A549 treated with CpdA at 1 μM for 4 hours (cell line): Measurements from ENCODE around the gene PCDHB5. TPM values are rescaled to one million over a fixed set of nuclear protein-coding genes. Genes with fewer than 3 reads are reported as not detected.

ENCODE experiments used
- total RNA-seq: library from RNA; stranded (reverse); fragments of 200-300 nt; extraction: Qiagen RNA extraction; gene quantifications from 5 replicates; pipeline ENCODE4 v1.2.3, GENCODE V29; 2022; ENCODE audit warnings: low read depth

Gene PCDHB5
- total RNA-seq, result 1.2 to 1.9 TPM (median 1.5 TPM) in 5 replicates

GRCh38 chr5:141135030-141135717 is at the start of gene PCDHB5:
Gene PCDHB5, plus strand, starts transcription at chr5:141135206. Its CDS starts 229 bp downstream, at chr5:141135435.

DNA sequence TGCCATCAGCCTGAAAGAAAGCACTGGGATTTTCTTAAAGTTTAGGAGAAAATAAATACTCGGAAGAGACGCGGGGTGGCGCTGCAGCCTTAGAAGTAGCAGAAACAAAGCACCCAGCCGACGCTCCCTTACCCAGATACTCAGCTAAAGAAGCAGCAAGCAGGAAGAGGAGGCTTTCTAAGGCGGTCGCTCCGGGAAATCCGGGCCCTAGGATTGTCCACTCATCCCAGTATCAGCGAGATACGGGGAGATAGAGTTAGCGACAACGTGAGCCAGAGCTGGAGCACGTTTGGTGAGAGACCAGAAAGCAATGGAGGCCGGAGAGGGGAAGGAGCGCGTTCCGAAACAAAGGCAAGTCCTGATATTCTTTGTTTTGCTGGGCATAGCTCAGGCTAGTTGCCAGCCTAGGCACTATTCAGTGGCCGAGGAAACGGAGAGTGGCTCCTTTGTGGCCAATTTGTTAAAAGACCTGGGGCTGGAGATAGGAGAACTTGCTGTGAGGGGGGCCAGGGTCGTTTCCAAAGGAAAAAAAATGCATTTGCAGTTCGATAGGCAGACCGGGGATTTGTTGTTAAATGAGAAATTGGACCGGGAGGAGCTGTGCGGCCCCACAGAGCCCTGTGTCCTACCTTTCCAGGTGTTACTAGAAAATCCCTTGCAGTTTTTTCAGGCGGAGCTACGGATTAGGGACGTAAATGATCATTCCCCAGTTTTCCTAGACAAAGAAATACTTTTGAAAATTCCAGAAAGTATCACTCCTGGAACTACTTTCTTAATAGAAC is 40.3 kb upstream of the PCDHB5 start, which contains the start of gene PCDHB2:
TSS of gene PCDHB2 (plus strand) at position 135 of the 782 bp plus-strand sequence. CDS start at position 311, 176 bp downstream.

GRCh38 chr5:141100243-141100805 is 34.7 kb upstream of the PCDHB5 start, which contains the start of gene PCDHB3:
Gene PCDHB3, plus strand, starts transcription at chr5:141100473. Its CDS starts 177 bp downstream, at chr5:141100650.

DNA sequence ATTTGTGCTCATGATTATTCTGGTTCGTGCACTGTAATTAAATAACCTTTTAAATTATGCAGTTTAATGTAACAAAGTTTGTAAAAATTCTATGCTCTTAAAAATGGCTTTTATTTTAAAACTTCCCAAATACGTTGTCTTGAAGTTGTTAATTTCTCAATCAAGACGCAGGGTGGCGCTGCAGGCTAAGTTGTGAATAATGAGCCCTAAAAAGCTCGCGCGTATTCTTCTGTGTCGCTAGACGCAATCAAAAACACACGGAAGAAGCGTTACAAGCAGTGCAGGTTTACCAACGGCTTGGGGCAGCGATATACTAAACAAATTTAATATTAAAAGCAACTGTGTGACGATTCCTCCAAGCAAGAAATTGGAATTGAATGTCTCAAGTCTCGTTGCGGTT is 13.4 kb upstream of the PCDHB5 start, which contains the start of gene PCDHB4:
TSS of gene PCDHB4 (plus strand) at position 256 of the 400 bp plus-strand sequence. CDS start 181 bp downstream, outside the sequence.

GRCh38 chr5:141149812-141150211 is 14.8 kb downstream of the PCDHB5 start, which contains the start of gene PCDHB6:
Gene PCDHB6, plus strand, starts transcription at chr5:141150057. Its CDS starts 201 bp downstream, at chr5:141150258.

GRCh38 chr5:141172381-141173204 is 37.6 kb downstream of the PCDHB5 start, which contains the start of gene PCDHB7:
Gene PCDHB7, plus strand, starts transcription at chr5:141172644. Its CDS starts 192 bp downstream, at chr5:141172836.

GRCh38 chr5:141177577-141178191 is 42.7 kb downstream of the PCDHB5 start, which contains the start of gene PCDHB8:
Gene PCDHB8, plus strand, starts transcription at chr5:141177790. Its CDS starts 245 bp downstream, at chr5:141178035.

DNA sequence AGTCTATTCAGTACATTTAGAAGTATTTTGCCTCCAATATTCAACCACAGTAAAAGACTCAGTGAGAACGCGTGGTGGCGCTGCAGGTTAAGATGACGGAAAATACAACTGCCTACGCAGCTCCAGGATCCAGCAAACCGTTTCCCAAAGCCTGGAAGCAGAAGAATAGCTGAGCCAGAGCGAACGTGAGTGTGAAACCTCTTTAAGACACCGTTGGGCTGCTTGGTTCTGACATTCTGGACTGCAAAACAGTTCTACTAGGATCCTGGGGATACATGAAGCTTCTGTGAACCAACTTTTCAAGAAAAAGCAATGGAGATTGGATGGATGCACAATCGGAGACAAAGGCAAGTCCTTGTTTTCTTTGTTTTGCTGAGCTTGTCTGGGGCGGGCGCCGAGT is 47.2 kb downstream of the PCDHB5 start, which contains the start of gene PCDHB16:
TSS of gene PCDHB16 (plus strand) at position 140 of the 400 bp plus-strand sequence. CDS start at position 313, 173 bp downstream.

GRCh38 chr5:141186897-141187512 is 52.0 kb downstream of the PCDHB5 start, which contains the start of gene PCDHB9:
Gene PCDHB9, plus strand, starts transcription at chr5:141187161. Its CDS starts 158 bp downstream, at chr5:141187319.

Other genes starting within 250 kb of the PCDHB5 start
- 1.1 to 1.4 TPM (median 1.2 TPM) in 5 replicates for gene PCDHAC1, start 208.9 kb upstream of the PCDHB5 start, total RNA-seq
- 2.3 to 4.8 TPM (median 2.6 TPM) in 5 replicates for gene PCDHAC2, start 168.7 kb upstream of the PCDHB5 start, total RNA-seq
- gene PCDHB1, start 83.8 kb upstream of the PCDHB5 start, total RNA-seq, result not detected in 5 replicates
- 2.7 to 5.4 TPM (median 3.7 TPM) in 5 replicates for gene PCDHB2, start 40.6 kb upstream of the PCDHB5 start, total RNA-seq
- gene PCDHB3, start 34.7 kb upstream of the PCDHB5 start, total RNA-seq, result 0.02 to 0.06 TPM (median 0.05 TPM) in 3 of 5 replicates, not detected in the others
- 0.03 to 0.09 TPM (median 0.06 TPM) in 4 of 5 replicates, not detected in the other for gene PCDHB4, start 13.4 kb upstream of the PCDHB5 start, total RNA-seq
- 0.89 to 1.2 TPM (median 1.1 TPM) in 5 replicates for gene PCDHB6, start 14.9 kb downstream of the PCDHB5 start, total RNA-seq
- 0.01 TPM in 1 of 5 replicates, not detected in the others for gene PCDHB7, start 37.4 kb downstream of the PCDHB5 start, total RNA-seq
- gene PCDHB8, start 42.6 kb downstream of the PCDHB5 start, total RNA-seq, result 0.24 to 0.42 TPM (median 0.37 TPM) in 5 replicates
- 0.05 to 0.10 TPM (median 0.08 TPM) in 4 of 5 replicates, not detected in the other for gene PCDHB16, start 47.2 kb downstream of the PCDHB5 start, total RNA-seq
- 0.01 to 0.03 TPM in 2 of 5 replicates, not detected in the others for gene PCDHB9, start 52.0 kb downstream of the PCDHB5 start, total RNA-seq
- 0.03 to 0.06 TPM in 2 of 5 replicates, not detected in the others for gene PCDHB10, start 57.1 kb downstream of the PCDHB5 start, total RNA-seq
- gene PCDHB11, start 64.4 kb downstream of the PCDHB5 start, total RNA-seq, result 0.06 to 0.14 TPM (median 0.09 TPM) in 5 replicates
- 0.07 TPM in 1 of 5 replicates, not detected in the others for gene PCDHB12, start 73.5 kb downstream of the PCDHB5 start, total RNA-seq
- 0.02 to 0.08 TPM (median 0.07 TPM) in 5 replicates for gene PCDHB13, start 78.7 kb downstream of the PCDHB5 start, total RNA-seq
- 0.06 to 0.13 TPM (median 0.09 TPM) in 5 replicates for gene PCDHB14, start 88.1 kb downstream of the PCDHB5 start, total RNA-seq
- 0.05 to 0.07 TPM (median 0.06 TPM) in 4 of 5 replicates, not detected in the other for gene PCDHB15, start 110.2 kb downstream of the PCDHB5 start, total RNA-seq
- not detected in 5 replicates for gene SLC25A2, start 168.8 kb downstream of the PCDHB5 start, total RNA-seq
- 66.8 to 81.4 TPM (median 74.0 TPM) in 5 replicates for gene TAF7, start 185.6 kb downstream of the PCDHB5 start, total RNA-seq
- 0.27 to 0.49 TPM (median 0.31 TPM) in 5 replicates for gene PCDHGA1, start 195.3 kb downstream of the PCDHB5 start, total RNA-seq
- gene PCDHGA2, start 203.6 kb downstream of the PCDHB5 start, total RNA-seq, result 0.44 to 0.73 TPM (median 0.59 TPM) in 5 replicates
- gene PCDHGA3, start 208.6 kb downstream of the PCDHB5 start, total RNA-seq, result 0.05 to 0.09 TPM in 2 of 5 replicates, not detected in the others
- 1.0 to 2.1 TPM (median 1.9 TPM) in 5 replicates for gene PCDHGB1, start 214.9 kb downstream of the PCDHB5 start, total RNA-seq
- gene PCDHGA4, start 219.8 kb downstream of the PCDHB5 start, total RNA-seq, result 0.08 to 0.20 TPM (median 0.10 TPM) in 5 replicates
- 0.07 to 0.19 TPM (median 0.17 TPM) in 5 replicates for gene PCDHGB2, start 224.8 kb downstream of the PCDHB5 start, total RNA-seq
- 0.11 to 0.17 TPM (median 0.15 TPM) in 5 replicates for gene PCDHGA5, start 229.0 kb downstream of the PCDHB5 start, total RNA-seq
- gene PCDHGB3, start 235.0 kb downstream of the PCDHB5 start, total RNA-seq, result 0.15 to 0.35 TPM (median 0.20 TPM) in 5 replicates
- 0.13 to 0.28 TPM (median 0.22 TPM) in 5 replicates for gene PCDHGA6, start 238.7 kb downstream of the PCDHB5 start, total RNA-seq
- 0.72 to 1.3 TPM (median 0.96 TPM) in 5 replicates for gene PCDHGA7, start 247.5 kb downstream of the PCDHB5 start, total RNA-seq